Psoas muscle (tissue), 8 donors: ENCODE data around the gene ARHGEF10L. TPM values are rescaled to one million over a fixed set of nuclear protein-coding genes. Genes with fewer than 3 reads are reported as not detected.

Experiments used
- ATAC-seq, 4 donors: fragments of 200-7000 bp; cut with Tn5 transposase; one replicate each; pipeline ENCODE4 v1.9.1; 2020; ENCODE audit warnings: moderate library complexity in 3 of 4, mild to moderate bottlenecking in 2 of 4
- DNase-seq, 2 donors: peaks; one replicate each; pipeline ENCODE4 v3.0.0-alpha.2; 2020
- H3K27ac ChIP-seq: fragments of 200-600 bp; one replicate; pipeline ENCODE4 v1.8.0; 2022
- H3K27me3 ChIP-seq, 3 donors: fragments of 200-600 bp in 1 of 3; one replicate each; pipeline versions ENCODE4 v1.6.1 to v1.8.0; 2013 to 2022; ENCODE audit warnings: low read length in 2 of 3, mild to moderate bottlenecking in 2 of 3, moderate library complexity in 1 of 3; ENCODE audit not compliant: insufficient read depth in 3 of 3
- H3K36me3 ChIP-seq, 2 donors: fragments of 200-600 bp in 1 of 2; one replicate each; pipeline versions ENCODE4 v1.6.1 to v1.8.0; 2013 to 2022; ENCODE audit warnings: low read depth in 1 of 2, mild to moderate bottlenecking in 1 of 2, moderate library complexity in 1 of 2; ENCODE audit not compliant: insufficient read depth in 1 of 2
- H3K4me1 ChIP-seq: fragments of 200-600 bp; one replicate; pipeline ENCODE4 v1.8.0; 2022
- H3K4me3 ChIP-seq: fragments of 200-600 bp; one replicate; pipeline ENCODE4 v1.8.0; 2022; ENCODE audit warnings: mild to moderate bottlenecking
- H3K9me3 ChIP-seq: fragments of 200-600 bp; one replicate; pipeline ENCODE4 v1.8.0; 2022
- WGBS, 3 donors: extraction: QIAGEN DNeasy Blood & Tissue Kit; methylation state at CpG; one replicate each; pipeline versions ENCODE4 v1.1.6 to v1.1.7; 2013; 5-methylcytosine and 5-hydroxymethylcytosine counted together
- intact Hi-C, 2 donors: fragments of 100-400 bp; cut with DNase I; formaldehyde crosslinking; loops; one replicate each; pipeline versions ENCODE4 v1.11.0 to v1.14.2; 2022
- polyA plus RNA-seq, 3 donors: library from polyadenylated mRNA; stranded (reverse); fragments of 200-250 nt; gene quantifications; one replicate each; pipeline ENCODE4 v1.2.3, GENCODE V29; 2013
- total RNA-seq, 4 donors: library from RNA; stranded (reverse); fragmentation: NEBNext Ultra II Directional in 2 of 4; extraction: Animal tissue kit (Norgen Biotek cat#: 25700) in 2 of 4; gene quantifications; one replicate each; pipeline versions ENCODE4 v1.2.1 to v1.2.4, GENCODE V29; 2021 to 2023
- TF ChIP-seq, protein P1 (sequence below): fragments of 200-600 bp; IDR thresholded peaks from one replicate; pipeline ENCODE4 v1.8.0; 2022; ENCODE audit warnings: antibody characterized with exemption
- donor health status: healthy with polysubstance abuse.
- donor health status: DM: no; HTN: no; CAD: no; lungs with moderate emphysema.
- donor health status: Bipolar disorder and iron deficiency.
- donor health status: healthy.
- donor health status: DM: yes; HTN: yes; CAD: no.
- donor health status: DM: no; HTN: no; CAD: no.
- donor health status: DM: no; HTN: no; CAD: no.
- donor health status: DM: yes; HTN: yes; CAD: no.

The ARHGEF10L gene
- total and polyA plus RNA-seq, 7 donors: 18.8 to 108 (median 37.1) TPM

DNA sequence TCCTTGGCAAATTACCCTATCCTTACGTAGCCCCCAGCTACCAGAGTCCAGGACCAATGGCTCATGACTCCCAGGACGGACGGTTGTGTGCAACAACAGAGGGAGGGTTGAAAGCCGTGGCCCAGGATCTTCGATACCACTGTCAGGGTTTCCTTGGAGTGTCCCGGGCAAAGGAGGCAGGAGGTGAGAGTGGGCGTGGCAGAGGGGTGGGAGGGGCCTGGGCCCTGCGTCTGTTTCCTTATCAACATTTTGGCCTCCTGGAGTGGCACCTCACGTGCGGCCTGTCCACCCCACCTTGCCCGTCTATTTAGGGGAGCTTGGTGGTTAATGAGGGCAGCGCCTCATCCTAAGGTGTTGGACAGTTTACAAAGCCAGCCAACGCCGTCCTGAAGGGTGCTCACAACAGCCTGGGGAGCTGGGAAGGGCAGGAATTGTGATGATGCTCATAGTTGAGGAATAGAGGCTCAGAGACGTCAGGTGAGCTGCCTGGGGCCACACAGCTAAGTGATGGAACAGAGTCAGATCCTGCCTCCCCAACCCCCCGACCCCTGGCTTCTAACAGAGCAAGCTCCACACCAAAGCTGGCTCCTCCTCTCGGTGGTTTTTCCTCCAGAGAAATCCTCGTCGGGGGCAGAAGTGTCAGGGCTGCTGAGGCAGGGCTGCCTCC is 17.4 kb upstream of the ARHGEF10L start:
- intact Hi-C loops: no loop called here
- ATAC-seq: no peak
- 71 to 75% (median 73%) methylated on average over 19 of the region's 19 CpGs for WGBS, 3 donors

DNA sequence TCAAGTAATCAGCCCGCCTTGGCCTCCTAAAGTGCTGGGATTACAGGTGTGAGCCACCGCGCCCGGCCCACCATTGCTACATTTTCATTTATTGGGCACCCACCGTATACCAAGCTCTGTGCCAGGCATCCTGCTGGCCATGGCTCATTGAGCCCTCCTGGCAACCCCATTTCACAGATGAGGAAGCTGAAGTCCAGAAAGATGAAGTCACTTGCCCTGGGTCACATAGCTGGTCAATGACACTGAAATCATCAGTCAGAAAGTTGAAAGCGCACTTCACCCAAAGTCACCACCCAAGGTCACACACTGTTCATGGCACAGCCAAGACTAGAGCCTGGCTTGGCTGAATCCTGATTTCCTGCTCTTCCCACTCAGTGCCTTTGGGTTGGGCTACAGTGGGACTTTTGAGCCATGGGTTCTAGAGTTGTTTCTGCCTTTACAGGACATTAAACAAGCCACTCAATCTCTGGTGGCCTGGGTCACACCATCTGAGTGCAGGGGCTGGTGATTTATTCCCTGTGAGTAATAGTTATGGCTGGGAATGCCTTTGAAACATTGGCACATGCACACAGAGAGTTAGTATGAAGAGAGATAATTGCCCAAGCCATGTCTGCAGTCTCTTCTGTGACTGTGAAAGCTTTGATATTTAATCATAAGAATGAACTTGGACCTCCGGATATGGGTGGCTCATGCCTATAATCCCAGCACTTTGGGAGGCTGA is 16.0 kb upstream of the ARHGEF10L start:
- TF ChIP-seq, protein P1, sequence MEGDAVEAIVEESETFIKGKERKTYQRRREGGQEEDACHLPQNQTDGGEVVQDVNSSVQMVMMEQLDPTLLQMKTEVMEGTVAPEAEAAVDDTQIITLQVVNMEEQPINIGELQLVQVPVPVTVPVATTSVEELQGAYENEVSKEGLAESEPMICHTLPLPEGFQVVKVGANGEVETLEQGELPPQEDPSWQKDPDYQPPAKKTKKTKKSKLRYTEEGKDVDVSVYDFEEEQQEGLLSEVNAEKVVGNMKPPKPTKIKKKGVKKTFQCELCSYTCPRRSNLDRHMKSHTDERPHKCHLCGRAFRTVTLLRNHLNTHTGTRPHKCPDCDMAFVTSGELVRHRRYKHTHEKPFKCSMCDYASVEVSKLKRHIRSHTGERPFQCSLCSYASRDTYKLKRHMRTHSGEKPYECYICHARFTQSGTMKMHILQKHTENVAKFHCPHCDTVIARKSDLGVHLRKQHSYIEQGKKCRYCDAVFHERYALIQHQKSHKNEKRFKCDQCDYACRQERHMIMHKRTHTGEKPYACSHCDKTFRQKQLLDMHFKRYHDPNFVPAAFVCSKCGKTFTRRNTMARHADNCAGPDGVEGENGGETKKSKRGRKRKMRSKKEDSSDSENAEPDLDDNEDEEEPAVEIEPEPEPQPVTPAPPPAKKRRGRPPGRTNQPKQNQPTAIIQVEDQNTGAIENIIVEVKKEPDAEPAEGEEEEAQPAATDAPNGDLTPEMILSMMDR: no peak
- intact Hi-C loops: no loop called here
- H3K36me3 ChIP-seq: no peaks in the 10 kb centered on the region
- H3K9me3 ChIP-seq: no peaks in the 10 kb centered on the region
- H3K4me1 ChIP-seq: no peaks in the 10 kb centered on the region
- WGBS, 3 donors: 77 to 92% (median 84%) methylated on average over 7 of the region's 7 CpGs
- H3K4me3 ChIP-seq: no peak overlapping the region
- no peak overlapping the region for H3K27ac ChIP-seq
- ATAC-seq: no peak
- no peak for DNase-seq
- H3K27me3 ChIP-seq: peaks cover 0 to 2% (median 0%) of the 10 kb centered on the region in 3 donors

More for the DNA sequence above, 17.4 kb upstream of the ARHGEF10L start:
- Histone ChIP-seq H3K36me3 (no peaks in the 10 kb centered on the region), H3K27ac (no peak overlapping the region), H3K4me3 (no peak overlapping the region), H3K4me1 (no peaks in the 10 kb centered on the region), H3K27me3 (peaks cover 0 to 2% (median 0%) of the 10 kb centered on the region in 3 donors), H3K9me3 (no peaks in the 10 kb centered on the region)
- no peak for DNase-seq
- TF ChIP-seq, protein P1: no peak

- intact Hi-C loops: no loop called here
- no peak for ATAC-seq
These were observed 14.9 kb upstream of the ARHGEF10L start for GRCh38 chr1:17524645-17525044.

GRCh38 chr1:17525996-17526686 is 13.4 kb upstream of the ARHGEF10L start:
- no peaks in the 10 kb centered on the region for H3K36me3 ChIP-seq
- H3K27me3 ChIP-seq: peaks cover 0 to 2% (median 0%) of the 10 kb centered on the region in 3 donors
- TF ChIP-seq, protein P1: no peak
- H3K4me3 ChIP-seq: no peak overlapping the region
- ATAC-seq (no peak), DNase-seq (no peak)
- H3K4me1 ChIP-seq: no peaks in the 10 kb centered on the region
- intact Hi-C loops: no loop called here
- no peaks in the 10 kb centered on the region for H3K9me3 ChIP-seq
- 77 to 85% (median 82%) methylated on average over 4 of the region's 4 CpGs for WGBS, 3 donors
- H3K27ac ChIP-seq: no peak overlapping the region

More at GRCh38 chr1:17524645-17525044, 14.9 kb upstream of the ARHGEF10L start:
- TF ChIP-seq, protein P1: no peak
- H3K36me3 ChIP-seq: no peaks in the 10 kb centered on the region
- H3K27me3 ChIP-seq: peaks cover 0 to 2% (median 0%) of the 10 kb centered on the region in 3 donors
- WGBS, 3 donors: 82 to 97% (median 84%) methylated on average over 2 of the region's 2 CpGs
- H3K4me1 ChIP-seq: no peaks in the 10 kb centered on the region
- H3K9me3 ChIP-seq: no peaks in the 10 kb centered on the region
- no peak for DNase-seq
- H3K4me3 ChIP-seq: no peak overlapping the region
- no peak overlapping the region for H3K27ac ChIP-seq
